Measurements from ENCODE around the gene MORC2.

Gene MORC2

GRCh38 chr22:30910358-30910757 is 58.2 kb downstream of the MORC2 start:
- no peak for DNase-seq (ENCODE audit: low read depth in 1 of 2, low spot score in 1 of 2)
- Histone ChIP-seq H3K27me3 (ENCODE audit: insufficient read depth, poor library complexity, severe bottlenecking) (no peaks in the 10 kb centered on the region), H3K27ac (replicated peaks) (no peak overlapping the region), H3K4me3 (replicated peaks; ENCODE audit: insufficient read depth, low read length) (no peak overlapping the region)
- TF ChIP-seq POLR2AphosphoS5 (IDR thresholded peaks at IDR 0.05; ENCODE audit: low read depth) (no peak), CTCF (IDR thresholded peaks at IDR 0.05; ENCODE audit: insufficient read depth, low read length) (no peak), SPI1 (IDR thresholded peaks at IDR 0.05; ENCODE audit: borderline replicate concordance, low read depth) (no peak), GABPA (IDR thresholded peaks at IDR 0.05; ENCODE audit: low read depth) (no peak), REST (IDR thresholded peaks at IDR 0.05; ENCODE audit: insufficient replicate concordance, low read depth) (no peak)

GRCh38 chr22:30909306-30909705 is 59.3 kb downstream of the MORC2 start:
- Histone ChIP-seq H3K4me3 (replicated peaks; ENCODE audit: insufficient read depth, low read length) (no peak overlapping the region), H3K27me3 (ENCODE audit: insufficient read depth, poor library complexity, severe bottlenecking) (no peaks in the 10 kb centered on the region), H3K27ac (replicated peaks) (no peak overlapping the region)
- DNase-seq (ENCODE audit: low read depth in 1 of 2, low spot score in 1 of 2): no peak
- no peak for TF ChIP-seq REST (IDR thresholded peaks at IDR 0.05; ENCODE audit: insufficient replicate concordance, low read depth)
- no peak for TF ChIP-seq SPI1 (IDR thresholded peaks at IDR 0.05; ENCODE audit: borderline replicate concordance, low read depth)
- TF ChIP-seq GABPA (IDR thresholded peaks at IDR 0.05; ENCODE audit: low read depth): no peak
- TF ChIP-seq POLR2AphosphoS5 (IDR thresholded peaks at IDR 0.05; ENCODE audit: low read depth): no peak
- TF ChIP-seq CTCF (IDR thresholded peaks at IDR 0.05; ENCODE audit: insufficient read depth, low read length): no peak

GRCh38 chr22:30908051-30908461 is 60.5 kb downstream of the MORC2 start:
- no peak overlapping the region for H3K27ac ChIP-seq (replicated peaks)
- TF ChIP-seq POLR2AphosphoS5 (IDR thresholded peaks at IDR 0.05; ENCODE audit: low read depth) (no peak), SPI1 (IDR thresholded peaks at IDR 0.05; ENCODE audit: borderline replicate concordance, low read depth) (no peak), CTCF (IDR thresholded peaks at IDR 0.05; ENCODE audit: insufficient read depth, low read length) (no peak), GABPA (IDR thresholded peaks at IDR 0.05; ENCODE audit: low read depth) (no peak), REST (IDR thresholded peaks at IDR 0.05; ENCODE audit: insufficient replicate concordance, low read depth) (no peak)
- no peak for DNase-seq (ENCODE audit: low read depth in 1 of 2, low spot score in 1 of 2)

More at GRCh38 chr22:30908051-30908461, 60.5 kb downstream of the MORC2 start:
- Histone ChIP-seq H3K27me3 (ENCODE audit: insufficient read depth, poor library complexity, severe bottlenecking) (no peaks in the 10 kb centered on the region), H3K4me3 (replicated peaks; ENCODE audit: insufficient read depth, low read length) (no peak overlapping the region)
